Central memory CD8-positive, alpha-beta T cell (primary cell): ENCODE measurements around the gene CAD.

Source experiments
- ATAC-seq: fragments of 150-1000 bp; cut with Tn5 transposase; replicated peaks from 2 replicates; pipeline ENCODE4 v1.10.0; 2022; ENCODE audit warnings: mild to moderate bottlenecking, moderate FRiP score, moderate number of reproducible peaks; ENCODE audit not compliant: poor library complexity, severe bottlenecking; ENCODE audit errors: extremely low read depth
- DNase-seq, 2 donors: peaks; one replicate each; pipeline ENCODE4 v3.0.0; 2021; ENCODE audit warnings: low spot score in 2 of 2
- H3K27ac Mint-ChIP-seq: one replicate; pipeline ENCODE4 v1.8.0; 2022; ENCODE audit warnings: low read depth, mild to moderate bottlenecking, moderate library complexity, mixed read lengths
- H3K27me3 Mint-ChIP-seq: one replicate; pipeline ENCODE4 v1.8.0; 2022; ENCODE audit warnings: mixed read lengths
- H3K36me3 Mint-ChIP-seq: one replicate; pipeline ENCODE4 v1.8.0; 2022; ENCODE audit warnings: mild to moderate bottlenecking, moderate library complexity, mixed read lengths; ENCODE audit not compliant: insufficient read depth
- H3K4me1 Mint-ChIP-seq: one replicate; pipeline ENCODE4 v1.8.0; 2022; ENCODE audit warnings: mixed read lengths
- H3K4me3 Mint-ChIP-seq: one replicate; pipeline ENCODE4 v1.8.0; 2022; ENCODE audit warnings: mild to moderate bottlenecking, moderate library complexity, mixed read lengths
- H3K9me3 Mint-ChIP-seq: one replicate; pipeline ENCODE4 v1.8.0; 2022; ENCODE audit warnings: mixed read lengths

Gene CAD

DNA sequence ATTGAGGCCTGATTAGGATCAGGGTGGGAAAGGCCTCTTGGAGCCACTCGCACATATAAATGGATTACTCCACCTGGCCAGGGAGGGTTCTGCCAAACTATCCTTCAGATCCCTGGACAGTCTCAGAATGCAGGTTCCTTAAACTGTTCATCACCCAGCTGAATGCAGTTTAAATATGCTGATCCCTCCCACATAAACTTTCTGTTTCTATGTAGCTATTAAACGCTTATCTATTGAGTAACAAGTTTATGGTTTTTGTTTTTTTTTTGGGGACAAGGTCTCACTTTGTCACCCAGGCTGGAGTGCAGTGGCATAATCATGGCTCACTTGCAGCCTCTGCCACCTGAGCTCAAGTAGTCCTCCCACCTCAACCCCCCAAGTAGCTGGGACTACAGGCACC, 1.9 kb downstream of the CAD start:
- Mint-ChIP-seq H3K4me3 (no peak overlapping the region), H3K4me1 (peaks cover 25% of the 10 kb centered on the region), H3K36me3 (peaks cover 30% of the 10 kb centered on the region), H3K9me3 (no peaks in the 10 kb centered on the region), H3K27ac (no peak overlapping the region), H3K27me3 (no peaks in the 10 kb centered on the region)
- ATAC-seq (no peak), DNase-seq (no peak)

DNA sequence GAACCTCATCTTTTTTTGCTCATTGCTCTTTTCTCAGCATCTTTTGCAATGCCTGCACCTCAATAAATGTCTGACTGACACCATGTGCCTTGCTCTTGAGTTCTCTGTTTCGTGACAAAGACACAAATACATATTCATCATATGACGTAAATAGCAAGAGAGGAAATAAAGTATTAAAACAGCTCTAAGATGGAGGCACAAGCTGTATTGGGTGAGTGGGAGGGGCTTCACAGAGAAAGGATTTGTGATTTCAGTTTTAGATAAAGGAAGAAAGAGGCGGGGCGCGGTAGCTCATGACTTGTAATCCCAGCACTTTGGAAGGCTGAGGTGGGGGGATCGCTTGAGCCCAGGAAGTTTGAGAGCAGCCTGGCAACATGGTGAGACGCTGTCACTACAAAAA, 2.9 kb downstream of the CAD start:
- Mint-ChIP-seq H3K4me1 (peaks cover 25% of the 10 kb centered on the region), H3K4me3 (no peak overlapping the region), H3K27ac (no peak overlapping the region), H3K9me3 (no peaks in the 10 kb centered on the region), H3K27me3 (no peaks in the 10 kb centered on the region), H3K36me3 (peaks cover 35% of the 10 kb centered on the region)
- DNase-seq = no peak
- no peak for ATAC-seq

DNA sequence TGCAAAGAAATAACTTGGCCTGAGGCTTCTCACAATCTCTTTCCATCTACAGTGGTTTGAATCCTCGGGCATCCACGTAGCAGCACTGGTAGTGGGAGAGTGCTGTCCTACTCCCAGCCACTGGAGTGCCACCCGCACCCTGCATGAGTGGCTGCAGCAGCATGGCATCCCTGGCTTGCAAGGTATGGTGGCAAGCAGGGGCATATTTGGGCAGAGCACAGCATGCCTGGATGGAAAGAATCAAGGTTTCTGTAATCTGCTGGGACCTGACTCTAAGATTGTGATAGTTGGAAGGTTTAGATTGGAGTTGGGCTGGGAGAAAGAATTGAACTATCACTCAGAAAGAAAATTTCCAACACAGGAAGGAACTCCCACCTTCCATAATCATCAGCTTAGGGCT, 4.0 kb downstream of the CAD start:
- Mint-ChIP-seq H3K36me3 (peaks cover 39% of the 10 kb centered on the region), H3K27me3 (no peaks in the 10 kb centered on the region), H3K4me3 (no peak overlapping the region), H3K4me1 (peaks cover 21% of the 10 kb centered on the region), H3K9me3 (no peaks in the 10 kb centered on the region), H3K27ac (no peak overlapping the region)
- DNase-seq (no peak), ATAC-seq (no peak)

DNA sequence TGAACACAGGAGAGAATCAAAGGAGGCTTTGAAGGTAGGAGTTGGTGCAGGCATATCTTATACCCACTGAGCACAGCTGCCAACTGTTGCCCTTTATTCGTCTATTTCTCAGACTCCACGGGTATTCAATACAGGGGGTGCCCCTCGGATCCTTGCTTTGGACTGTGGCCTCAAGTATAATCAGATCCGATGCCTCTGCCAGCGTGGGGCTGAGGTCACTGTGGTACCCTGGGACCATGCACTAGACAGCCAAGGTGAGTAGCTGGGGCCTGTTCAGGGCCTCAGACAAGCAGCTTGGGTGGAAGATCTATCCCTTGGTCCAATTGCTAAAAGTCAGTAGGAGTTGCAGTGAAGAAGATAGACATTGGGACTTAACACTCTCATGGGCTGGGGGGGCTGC, 5.2 kb downstream of the CAD start:
- DNase-seq = no peak
- Mint-ChIP-seq H3K9me3 (no peaks in the 10 kb centered on the region), H3K4me1 (peaks cover 9% of the 10 kb centered on the region), H3K27ac (no peak overlapping the region), H3K4me3 (no peak overlapping the region), H3K27me3 (no peaks in the 10 kb centered on the region), H3K36me3 (peaks cover 47% of the 10 kb centered on the region)
- no peak for ATAC-seq

DNA sequence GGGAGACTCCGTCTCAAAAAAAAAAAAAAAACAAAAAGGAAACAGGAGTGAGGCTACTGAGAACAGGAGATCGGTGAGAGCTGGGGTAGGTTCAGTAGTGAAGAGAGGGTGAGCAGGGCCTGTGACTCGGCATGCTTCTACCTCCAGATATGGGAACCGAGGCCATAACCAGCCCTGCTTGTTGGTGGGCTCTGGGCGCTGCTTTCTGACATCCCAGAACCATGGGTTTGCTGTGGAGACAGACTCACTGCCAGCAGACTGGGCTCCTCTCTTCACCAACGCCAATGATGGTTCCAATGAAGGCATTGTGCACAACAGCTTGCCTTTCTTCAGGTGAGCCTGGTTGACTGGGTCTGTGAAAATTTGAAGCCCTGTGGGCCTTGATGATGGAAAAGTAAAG, 6.2 kb downstream of the CAD start:
- Mint-ChIP-seq H3K27ac (no peak overlapping the region), H3K4me1 (no peaks in the 10 kb centered on the region), H3K36me3 (peaks cover 51% of the 10 kb centered on the region), H3K27me3 (no peaks in the 10 kb centered on the region), H3K9me3 (no peaks in the 10 kb centered on the region), H3K4me3 (no peak overlapping the region)
- no peak for ATAC-seq
- DNase-seq = no peak

DNA sequence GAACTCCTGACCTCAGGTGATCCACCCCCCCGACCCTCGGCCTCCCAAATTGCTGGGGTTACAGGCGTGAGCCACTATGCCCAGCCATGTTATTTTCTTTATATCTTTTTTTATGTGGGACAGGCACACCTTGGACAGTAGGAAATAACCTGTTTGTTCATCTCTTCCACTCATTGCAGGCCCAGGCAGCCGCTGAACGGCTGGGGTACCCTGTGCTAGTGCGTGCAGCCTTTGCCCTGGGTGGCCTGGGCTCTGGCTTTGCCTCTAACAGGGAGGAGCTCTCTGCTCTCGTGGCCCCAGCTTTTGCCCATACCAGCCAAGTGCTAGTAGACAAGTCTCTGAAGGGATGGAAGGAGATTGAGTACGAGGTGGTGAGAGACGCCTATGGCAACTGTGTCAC, 8.4 kb downstream of the CAD start:
- H3K9me3 Mint-ChIP-seq = no peaks in the 10 kb centered on the region
- H3K36me3 Mint-ChIP-seq = peaks cover 60% of the 10 kb centered on the region
- DNase-seq (no peak), ATAC-seq (no peak)
- no peaks in the 10 kb centered on the region for H3K27me3 Mint-ChIP-seq
- no peak overlapping the region for H3K27ac Mint-ChIP-seq
- no peaks in the 10 kb centered on the region for H3K4me1 Mint-ChIP-seq
- H3K4me3 Mint-ChIP-seq = no peak overlapping the region

DNA sequence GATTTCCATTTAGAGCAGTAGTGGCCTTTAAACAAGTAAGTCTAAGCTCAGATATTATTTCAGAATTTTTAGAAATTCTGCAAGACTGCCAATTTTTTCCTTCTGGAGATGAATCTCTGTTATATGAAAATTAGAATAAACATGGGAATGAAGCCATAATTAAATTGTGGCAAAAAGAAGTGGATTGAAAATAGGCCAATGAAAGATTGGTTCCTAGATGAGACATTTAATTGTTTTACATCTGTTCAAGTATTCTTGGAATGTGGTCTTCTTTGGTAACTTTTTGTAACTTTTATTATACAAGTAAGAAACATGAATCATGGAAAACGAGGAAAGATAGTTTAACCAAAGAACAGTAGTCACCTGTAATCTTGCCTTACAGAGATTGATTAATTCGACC, 10.3 kb downstream of the CAD start:
- Mint-ChIP-seq H3K27ac (no peak overlapping the region), H3K27me3 (no peaks in the 10 kb centered on the region), H3K36me3 (peaks cover 59% of the 10 kb centered on the region), H3K4me3 (no peak overlapping the region), H3K4me1 (no peaks in the 10 kb centered on the region), H3K9me3 (no peaks in the 10 kb centered on the region)
- DNase-seq = no peak
- no peak for ATAC-seq

DNA sequence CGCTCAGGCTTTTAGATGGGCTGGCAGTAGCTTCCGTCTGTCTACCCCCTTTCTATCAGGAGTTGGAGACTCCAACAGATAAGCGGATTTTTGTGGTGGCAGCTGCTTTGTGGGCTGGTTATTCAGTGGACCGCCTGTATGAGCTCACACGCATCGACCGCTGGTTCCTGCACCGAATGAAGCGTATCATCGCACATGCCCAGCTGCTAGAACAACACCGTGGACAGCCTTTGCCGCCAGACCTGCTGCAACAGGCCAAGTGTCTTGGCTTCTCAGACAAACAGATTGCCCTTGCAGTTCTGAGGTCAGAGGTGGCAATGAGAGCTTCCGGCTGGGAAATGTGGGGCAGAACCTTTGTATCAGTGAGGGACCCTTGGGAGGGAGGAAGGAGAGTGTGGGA, 14.8 kb downstream of the CAD start:
- DNase-seq = no peak
- peaks cover 45% of the 10 kb centered on the region for H3K36me3 Mint-ChIP-seq
- ATAC-seq = no peak

DNA sequence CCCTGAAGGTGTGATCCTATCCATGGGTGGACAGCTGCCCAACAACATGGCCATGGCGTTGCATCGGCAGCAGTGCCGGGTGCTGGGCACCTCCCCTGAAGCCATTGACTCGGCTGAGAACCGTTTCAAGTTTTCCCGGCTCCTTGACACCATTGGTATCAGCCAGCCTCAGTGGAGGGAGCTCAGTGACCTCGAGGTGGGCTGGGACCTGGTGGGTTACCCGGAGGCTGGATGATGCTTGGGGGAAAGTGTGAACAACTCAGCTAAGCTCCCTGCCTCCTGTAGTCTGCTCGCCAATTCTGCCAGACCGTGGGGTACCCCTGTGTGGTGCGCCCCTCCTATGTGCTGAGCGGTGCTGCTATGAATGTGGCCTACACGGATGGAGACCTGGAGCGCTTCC, 16.2 kb downstream of the CAD start:
- no peaks in the 10 kb centered on the region for H3K4me1 Mint-ChIP-seq
- no peak for ATAC-seq
- H3K27ac Mint-ChIP-seq = no peak overlapping the region
- no peak overlapping the region for H3K4me3 Mint-ChIP-seq
- H3K9me3 Mint-ChIP-seq = no peaks in the 10 kb centered on the region
- no peaks in the 10 kb centered on the region for H3K27me3 Mint-ChIP-seq
- no peak for DNase-seq
- H3K36me3 Mint-ChIP-seq = peaks cover 37% of the 10 kb centered on the region

More for the DNA sequence above, 14.8 kb downstream of the CAD start:
- Mint-ChIP-seq H3K27me3 (no peaks in the 10 kb centered on the region), H3K27ac (no peak overlapping the region), H3K4me1 (no peaks in the 10 kb centered on the region), H3K9me3 (no peaks in the 10 kb centered on the region), H3K4me3 (no peak overlapping the region)

DNA sequence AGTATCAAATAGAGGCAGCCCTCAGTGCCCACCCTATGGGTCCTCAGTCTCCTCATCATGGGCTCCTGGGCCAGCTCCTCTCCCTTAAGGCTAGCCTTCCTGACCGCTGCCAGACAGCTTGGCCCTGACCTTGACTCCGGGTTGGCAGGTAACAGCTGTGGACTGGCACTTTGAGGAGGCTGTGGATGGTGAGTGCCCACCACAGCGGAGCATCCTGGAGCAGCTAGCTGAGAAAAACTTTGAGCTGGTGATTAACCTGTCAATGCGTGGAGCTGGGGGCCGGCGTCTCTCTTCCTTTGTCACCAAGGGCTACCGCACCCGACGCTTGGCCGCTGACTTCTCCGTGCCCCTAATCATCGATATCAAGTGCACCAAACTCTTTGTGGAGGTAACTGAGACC, 19.0 kb downstream of the CAD start:
- H3K27ac Mint-ChIP-seq = no peak overlapping the region
- no peak for DNase-seq
- peaks cover 31% of the 10 kb centered on the region for H3K36me3 Mint-ChIP-seq
- no peak for ATAC-seq
- no peaks in the 10 kb centered on the region for H3K4me1 Mint-ChIP-seq
- H3K9me3 Mint-ChIP-seq = no peaks in the 10 kb centered on the region
- no peaks in the 10 kb centered on the region for H3K27me3 Mint-ChIP-seq
- no peak overlapping the region for H3K4me3 Mint-ChIP-seq

DNA sequence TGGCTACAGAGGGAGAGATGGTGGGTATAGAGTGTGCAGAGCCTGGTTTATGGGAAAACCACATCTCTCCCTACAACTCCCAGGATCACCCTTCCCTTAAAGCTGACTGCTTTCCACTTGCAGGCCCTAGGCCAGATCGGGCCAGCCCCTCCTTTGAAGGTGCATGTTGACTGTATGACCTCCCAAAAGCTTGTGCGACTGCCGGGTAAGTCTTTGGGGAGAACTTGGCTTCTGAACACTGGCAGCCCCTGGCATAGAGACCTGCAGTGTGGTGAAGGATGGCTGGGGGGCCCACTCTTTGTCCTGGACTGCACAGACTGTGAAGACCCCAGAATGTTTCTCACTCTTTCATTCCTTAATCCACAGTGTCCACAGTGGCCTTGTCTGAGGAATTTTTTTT, 19.5 kb downstream of the CAD start:
- DNase-seq (no peak), ATAC-seq (no peak)
- H3K4me3 Mint-ChIP-seq = no peak overlapping the region
- no peaks in the 10 kb centered on the region for H3K9me3 Mint-ChIP-seq
- H3K4me1 Mint-ChIP-seq = peaks cover under 1% of the 10 kb centered on the region
- H3K27me3 Mint-ChIP-seq = no peaks in the 10 kb centered on the region
- peaks cover 29% of the 10 kb centered on the region for H3K36me3 Mint-ChIP-seq
- no peak overlapping the region for H3K27ac Mint-ChIP-seq

DNA sequence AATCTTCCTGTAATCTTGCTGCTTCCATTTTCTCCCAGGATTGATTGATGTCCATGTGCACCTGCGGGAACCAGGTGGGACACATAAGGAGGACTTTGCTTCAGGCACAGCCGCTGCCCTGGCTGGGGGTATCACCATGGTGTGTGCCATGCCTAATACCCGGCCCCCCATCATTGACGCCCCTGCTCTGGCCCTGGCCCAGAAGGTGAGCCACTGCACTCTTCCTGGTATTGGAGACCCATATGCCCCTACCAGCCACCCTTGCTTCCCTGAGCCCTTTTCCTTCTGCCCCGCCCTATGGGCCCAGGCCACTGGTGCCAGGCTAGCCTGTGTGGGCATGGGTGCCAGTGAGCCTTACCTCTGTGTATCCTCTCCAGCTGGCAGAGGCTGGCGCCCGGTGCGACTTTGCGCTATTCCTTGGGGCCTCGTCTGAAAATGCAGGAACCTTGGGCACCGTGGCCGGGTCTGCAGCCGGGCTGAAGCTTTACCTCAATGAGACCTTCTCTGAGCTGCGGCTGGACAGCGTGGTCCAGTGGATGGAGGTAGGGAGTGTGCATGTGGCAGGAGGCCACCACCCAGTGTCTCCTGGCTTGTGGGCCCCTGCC, 20.3 kb downstream of the CAD start:
- Mint-ChIP-seq H3K4me1 (peaks cover 7% of the 10 kb centered on the region), H3K9me3 (no peaks in the 10 kb centered on the region), H3K27ac (peak overlapping the region; percentile 43), H3K4me3 (no peak overlapping the region), H3K27me3 (no peaks in the 10 kb centered on the region), H3K36me3 (peaks cover 25% of the 10 kb centered on the region)
- no peak for DNase-seq
- no peak for ATAC-seq

DNA sequence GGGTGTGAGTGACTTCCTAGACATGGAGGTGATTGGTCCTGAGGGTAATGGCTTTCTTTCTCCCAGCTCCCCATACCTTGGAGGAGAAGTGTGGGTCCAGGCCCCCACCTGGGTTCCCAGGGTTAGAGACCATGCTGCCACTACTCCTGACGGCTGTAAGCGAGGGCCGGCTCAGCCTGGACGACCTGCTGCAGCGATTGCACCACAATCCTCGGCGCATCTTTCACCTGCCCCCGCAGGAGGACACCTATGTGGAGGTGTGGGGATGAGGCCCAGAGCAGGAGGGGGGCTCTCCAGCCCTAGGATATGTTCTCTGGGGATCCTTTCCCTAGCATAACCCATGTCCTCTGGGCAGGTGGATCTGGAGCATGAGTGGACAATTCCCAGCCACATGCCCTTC, 21.8 kb downstream of the CAD start:
- Mint-ChIP-seq H3K4me3 (no peak overlapping the region), H3K9me3 (no peaks in the 10 kb centered on the region), H3K27me3 (no peaks in the 10 kb centered on the region), H3K4me1 (peaks cover 7% of the 10 kb centered on the region), H3K27ac (no peak overlapping the region), H3K36me3 (peaks cover 23% of the 10 kb centered on the region)
- ATAC-seq (no peak), DNase-seq (no peak)

DNA sequence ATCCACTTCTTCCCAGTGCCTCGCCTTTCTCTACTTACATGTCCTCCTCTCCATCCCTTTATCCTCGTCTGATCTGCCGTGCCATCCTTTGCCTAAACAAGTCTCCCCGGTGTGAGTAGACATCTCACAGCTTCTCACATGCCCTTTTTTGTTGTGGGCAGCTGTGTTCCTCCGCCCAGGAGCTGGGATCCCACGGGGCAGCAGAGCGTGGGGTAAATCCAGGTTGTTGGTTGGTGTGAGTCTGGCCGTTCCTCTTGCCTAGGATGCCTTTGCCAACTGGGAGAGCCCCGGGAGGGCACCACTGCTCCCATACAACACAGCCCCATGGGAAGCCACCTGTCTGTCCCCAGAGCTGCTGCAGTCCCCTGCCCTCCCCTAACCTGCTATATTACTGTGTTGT, 23.2 kb downstream of the CAD start:
- peaks cover 19% of the 10 kb centered on the region for H3K36me3 Mint-ChIP-seq
- H3K27ac Mint-ChIP-seq = no peak overlapping the region
- no peak for DNase-seq
- peaks cover 7% of the 10 kb centered on the region for H3K4me1 Mint-ChIP-seq
- no peaks in the 10 kb centered on the region for H3K9me3 Mint-ChIP-seq
- no peak for ATAC-seq
- H3K27me3 Mint-ChIP-seq = no peaks in the 10 kb centered on the region
- no peak overlapping the region for H3K4me3 Mint-ChIP-seq
